GM13977 (cell line): ENCODE data around the gene ATG16L2.

Source experiments
- DNase-seq: peaks from one replicate; pipeline ENCODE4 v3.0.0; 2012; ENCODE audit warnings: low spot score
- CTCF ChIP-seq: IDR thresholded peaks from 2 replicates; pipeline ENCODE4 v1.5.1; 2012; ENCODE audit warnings: mild to moderate bottlenecking, control low read depth; ENCODE audit not compliant: insufficient read depth; ENCODE audit errors: extremely low read depth, missing control alignments
- in situ Hi-C: fragments of 300-500 bp; cut with MboI; formaldehyde crosslinking; loops from one replicate; pipeline ENCODE4 v1.12.0; 2022; ENCODE audit warnings: low sequenced_read_pairs, low pct_unique_long_range_greater_than_20kb, mixed read lengths, inconsistent platforms; ENCODE audit not compliant: unreplicated experiment

The ATG16L2 gene

GRCh38 chr11:72876147-72876546 is 61.9 kb downstream of the ATG16L2 start:
- DNase-seq = no peak
- in situ Hi-C loops = no loop called here
- no peak for TF ChIP-seq CTCF
